ENCODE results near the gene APOA1.

Gene APOA1

GRCh38 chr11:116786966-116787365 is 50.5 kb downstream of the APOA1 start:
- no peak for DNase-seq

DNA sequence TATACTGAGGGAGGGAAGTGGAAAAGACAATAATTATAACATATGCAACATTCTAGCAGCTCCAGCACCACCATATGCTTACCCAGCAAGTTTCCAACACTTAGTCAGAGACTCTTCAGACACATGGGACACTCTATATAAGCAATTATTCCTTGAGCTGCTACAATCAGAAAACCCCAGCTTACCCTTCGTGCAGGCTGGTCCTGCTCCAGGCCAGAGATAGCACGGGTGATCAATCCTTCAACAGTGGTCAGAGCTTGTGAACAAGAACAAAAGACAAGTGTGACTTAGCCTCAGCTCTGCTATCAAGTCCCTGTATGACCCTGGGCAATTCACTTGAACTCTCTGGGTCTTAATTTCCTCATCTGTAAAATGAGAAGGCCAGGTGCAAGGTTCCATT is 51.1 kb downstream of the APOA1 start:
- no peak for DNase-seq

Data from DMS153 (cell line).